ENCODE results near the gene MYPOP. TPM values are rescaled to one million over a fixed set of nuclear protein-coding genes. Genes with fewer than 3 reads are reported as not detected.

The MYPOP gene
- total and polyA plus RNA-seq, 5 donors: 9.1 to 15.4 (median 11.7) TPM

GRCh38 chr19:45862271-45862563 lies 40.2 kb downstream of the MYPOP start:
- under 1% methylated on average over 11 of the region's 11 CpGs for WGBS
- no peaks in the 10 kb centered on the region for H3K4me1 ChIP-seq (ENCODE audit: control insufficient read depth, insufficient read depth, low read length)
- ATAC-seq: no peak

GRCh38 chr19:45860359-45861259 lies 41.8 kb downstream of the MYPOP start:
- H3K27me3 ChIP-seq (ENCODE audit: control insufficient read depth, insufficient read depth): no peaks in the 10 kb centered on the region
- no peak overlapping the region for H3K27ac ChIP-seq (ENCODE audit: low read length)
- no peaks in the 10 kb centered on the region for H3K4me1 ChIP-seq (ENCODE audit: control insufficient read depth, insufficient read depth, low read length)
- H3K4me3 ChIP-seq (ENCODE audit: low read length): no peak overlapping the region
- DNase-seq (no peak), ATAC-seq (no peak)
- intact Hi-C loops (cut with DNase I): no loop called here
- WGBS: 85% methylated on average over 15 of the region's 15 CpGs
- no peaks in the 10 kb centered on the region for H3K9me3 ChIP-seq (ENCODE audit: control insufficient read depth, low read length)

More at GRCh38 chr19:45862271-45862563, 40.2 kb downstream of the MYPOP start:
- Histone ChIP-seq H3K27ac (ENCODE audit: low read length) (peak overlapping the region; percentile 76), H3K27me3 (ENCODE audit: control insufficient read depth, insufficient read depth) (no peaks in the 10 kb centered on the region), H3K4me3 (ENCODE audit: low read length) (peak overlapping the region; percentile 69), H3K9me3 (ENCODE audit: control insufficient read depth, low read length) (no peaks in the 10 kb centered on the region)
- intact Hi-C loops (cut with DNase I): no loop called here
- no peak for DNase-seq

- whole genome bisulfite sequencing: 89% methylated on average over 16 of the region's 16 CpGs
- H3K27ac ChIP-seq (ENCODE audit: low read length): no peak overlapping the region
- H3K4me3 ChIP-seq (ENCODE audit: low read length): no peak overlapping the region
- ATAC-seq (peak in 1 of 2 donors; percentile 12), DNase-seq (no peak)
- intact Hi-C loops (cut with DNase I): no loop called here
- H3K27me3 ChIP-seq (ENCODE audit: control insufficient read depth, insufficient read depth): no peaks in the 10 kb centered on the region
- H3K4me1 ChIP-seq (ENCODE audit: control insufficient read depth, insufficient read depth, low read length): no peaks in the 10 kb centered on the region
- no peaks in the 10 kb centered on the region for H3K9me3 ChIP-seq (ENCODE audit: control insufficient read depth, low read length)
These were observed 48.1 kb downstream of the MYPOP start for GRCh38 chr19:45854167-45854778.

- intact Hi-C loops (cut with DNase I): no loop called here
- Histone ChIP-seq H3K4me1 (ENCODE audit: control insufficient read depth, insufficient read depth, low read length) (no peaks in the 10 kb centered on the region), H3K27ac (ENCODE audit: low read length) (no peak overlapping the region), H3K9me3 (ENCODE audit: control insufficient read depth, low read length) (no peaks in the 10 kb centered on the region), H3K27me3 (ENCODE audit: control insufficient read depth, insufficient read depth) (no peaks in the 10 kb centered on the region), H3K4me3 (ENCODE audit: low read length) (no peak overlapping the region)
- DNase-seq (no peak), ATAC-seq (no peak)
- WGBS: 80% methylated on average over 7 of the region's 7 CpGs
These were observed 49.4 kb downstream of the MYPOP start for GRCh38 chr19:45852983-45853382.

- no peak for DNase-seq
- ATAC-seq: no peak
- Histone ChIP-seq H3K27me3 (ENCODE audit: control insufficient read depth, insufficient read depth) (no peaks in the 10 kb centered on the region), H3K9me3 (ENCODE audit: control insufficient read depth, low read length) (no peaks in the 10 kb centered on the region), H3K4me1 (ENCODE audit: control insufficient read depth, insufficient read depth, low read length) (no peaks in the 10 kb centered on the region), H3K4me3 (ENCODE audit: low read length) (no peak overlapping the region), H3K27ac (ENCODE audit: low read length) (no peak overlapping the region)
- intact Hi-C loops (cut with DNase I): no loop called here
- WGBS: 88% methylated on average over 10 of the region's 10 CpGs
These were observed 50.2 kb downstream of the MYPOP start for GRCh38 chr19:45852145-45852750.

- Histone ChIP-seq H3K4me1 (ENCODE audit: control insufficient read depth, insufficient read depth, low read length) (no peaks in the 10 kb centered on the region), H3K9me3 (ENCODE audit: control insufficient read depth, low read length) (no peaks in the 10 kb centered on the region), H3K27me3 (ENCODE audit: control insufficient read depth, insufficient read depth) (no peaks in the 10 kb centered on the region), H3K27ac (ENCODE audit: low read length) (no peak overlapping the region), H3K4me3 (ENCODE audit: low read length) (no peak overlapping the region)
- DNase-seq (no peak), ATAC-seq (peak in 1 of 2 donors; percentile 12)
- intact Hi-C loops (cut with DNase I): no loop called here
- 87% methylated on average over 4 of the region's 4 CpGs for WGBS
These were observed 53.5 kb downstream of the MYPOP start for GRCh38 chr19:45848922-45849321.

GRCh38 chr19:45847663-45848062 lies 54.8 kb downstream of the MYPOP start:
- H3K9me3 ChIP-seq (ENCODE audit: control insufficient read depth, low read length): no peaks in the 10 kb centered on the region
- intact Hi-C loops (cut with DNase I): no loop called here
- H3K4me1 ChIP-seq (ENCODE audit: control insufficient read depth, insufficient read depth, low read length): no peaks in the 10 kb centered on the region
- H3K4me3 ChIP-seq (ENCODE audit: low read length): no peak overlapping the region
- no peaks in the 10 kb centered on the region for H3K27me3 ChIP-seq (ENCODE audit: control insufficient read depth, insufficient read depth)
- ATAC-seq (peak; percentile 65 to 67), DNase-seq (no peak)
- WGBS: 85% methylated on average over 13 of the region's 13 CpGs
- H3K27ac ChIP-seq (ENCODE audit: low read length): no peak overlapping the region

GRCh38 chr19:45842198-45842597 lies 60.2 kb downstream of the MYPOP start:
- no peak overlapping the region for H3K4me3 ChIP-seq (ENCODE audit: low read length)
- H3K27ac ChIP-seq (ENCODE audit: low read length): no peak overlapping the region
- DNase-seq (no peak), ATAC-seq (no peak)
- H3K9me3 ChIP-seq (ENCODE audit: control insufficient read depth, low read length): no peaks in the 10 kb centered on the region
- 94% methylated on average over 14 of the region's 14 CpGs for WGBS
- no peaks in the 10 kb centered on the region for H3K4me1 ChIP-seq (ENCODE audit: control insufficient read depth, insufficient read depth, low read length)
- no peaks in the 10 kb centered on the region for H3K27me3 ChIP-seq (ENCODE audit: control insufficient read depth, insufficient read depth)
- intact Hi-C loops (cut with DNase I): no loop called here

Other genes with a start within 250 kb of the MYPOP start
- 10 to 100 TPM in 3 of 4 donors, 1 to 10 TPM in 1; 8.5 to 16.7 (median 12.5) TPM for gene GIPR, start 234.4 kb downstream of the MYPOP start, total RNA-seq
- gene GIPR, start 234.4 kb downstream of the MYPOP start, polyA plus RNA-seq: 8.7 TPM
- 100 to 1,000 TPM; 246 to 297 (median 285) TPM for gene SNRPD2, start 210.7 kb downstream of the MYPOP start, total RNA-seq
- 281 TPM for gene SNRPD2, start 210.7 kb downstream of the MYPOP start, polyA plus RNA-seq
- 1 to 10 TPM; 2.5 to 3.3 (median 3.1) TPM for gene QPCTL, start 209.9 kb downstream of the MYPOP start, total RNA-seq
- 2.7 TPM for gene QPCTL, start 209.9 kb downstream of the MYPOP start, polyA plus RNA-seq
- gene FBXO46, start 171.7 kb downstream of the MYPOP start, total RNA-seq: 10 to 100 TPM; 11.4 to 13.2 (median 12.6) TPM
- gene FBXO46, start 171.7 kb downstream of the MYPOP start, polyA plus RNA-seq: 9.4 TPM
- under 1 TPM; 0.15 to 0.76 (median 0.30) TPM for gene MEIOSIN, start 169.2 kb downstream of the MYPOP start, total RNA-seq
- gene MEIOSIN, start 169.2 kb downstream of the MYPOP start, polyA plus RNA-seq: 0.41 TPM
- gene SIX5, start 133.4 kb downstream of the MYPOP start, total RNA-seq: 10 to 100 TPM; 15.8 to 33.2 (median 24.1) TPM
- gene SIX5, start 133.4 kb downstream of the MYPOP start, polyA plus RNA-seq: 19.4 TPM
- gene DMPK, start 120.1 kb downstream of the MYPOP start, total RNA-seq: 100 to 1,000 TPM; 220 to 304 (median 288) TPM
- gene DMPK, start 120.1 kb downstream of the MYPOP start, polyA plus RNA-seq: 395 TPM
- 10 to 100 TPM; 72.2 to 87.1 (median 76.6) TPM for gene DMWD, start 109.8 kb downstream of the MYPOP start, total RNA-seq
- 50.2 TPM for gene DMWD, start 109.8 kb downstream of the MYPOP start, polyA plus RNA-seq
- under 1 TPM in 1 of 4 donors, not detected in 3; 0.14 TPM for gene RSPH6A, start 87.3 kb downstream of the MYPOP start, total RNA-seq
- not detected for gene RSPH6A, start 87.3 kb downstream of the MYPOP start, polyA plus RNA-seq
- gene SYMPK, start 39.5 kb downstream of the MYPOP start, total RNA-seq: 10 to 100 TPM; 33.1 to 40.4 (median 34.4) TPM
- 23.5 TPM for gene SYMPK, start 39.5 kb downstream of the MYPOP start, polyA plus RNA-seq
- not detected for gene FOXA3, start 38.3 kb downstream of the MYPOP start, total RNA-seq
- gene FOXA3, start 38.3 kb downstream of the MYPOP start, polyA plus RNA-seq: not detected
- 10 to 100 TPM; 21.5 to 23.4 (median 22.5) TPM for gene IRF2BP1, start 16.5 kb downstream of the MYPOP start, total RNA-seq
- gene IRF2BP1, start 16.5 kb downstream of the MYPOP start, polyA plus RNA-seq: 17.5 TPM
- not detected for gene NANOS2, start 12.2 kb upstream of the MYPOP start, total RNA-seq
- not detected for gene NANOS2, start 12.2 kb upstream of the MYPOP start, polyA plus RNA-seq
- 1 to 10 TPM; 3.8 to 5.4 (median 3.9) TPM for gene NOVA2, start 71.3 kb upstream of the MYPOP start, total RNA-seq
- gene NOVA2, start 71.3 kb upstream of the MYPOP start, polyA plus RNA-seq: 3.3 TPM
- gene CCDC61, start 92.9 kb upstream of the MYPOP start, total RNA-seq: 10 to 100 TPM in 1 of 4 donors, 1 to 10 TPM in 3; 7.1 to 12.7 (median 9.6) TPM
- 7.9 TPM for gene CCDC61, start 92.9 kb upstream of the MYPOP start, polyA plus RNA-seq
- not detected for gene PGLYRP1, start 120.4 kb upstream of the MYPOP start, total RNA-seq
- not detected for gene PGLYRP1, start 120.4 kb upstream of the MYPOP start, polyA plus RNA-seq
- gene IGFL4, start 138.4 kb upstream of the MYPOP start, total RNA-seq: not detected
- gene IGFL4, start 138.4 kb upstream of the MYPOP start, polyA plus RNA-seq: not detected
- not detected for gene IGFL3, start 222.1 kb upstream of the MYPOP start, total RNA-seq
- not detected for gene IGFL3, start 222.1 kb upstream of the MYPOP start, polyA plus RNA-seq
- under 1 TPM in 1 of 4 donors, not detected in 3; 0.43 TPM for gene IGFL2, start 245.6 kb upstream of the MYPOP start, total RNA-seq
- 0.14 TPM for gene IGFL2, start 245.6 kb upstream of the MYPOP start, polyA plus RNA-seq